Tibial nerve (tissue), 4 donors: Measurements from ENCODE around the gene CNR2.

Experiments used
- EP300 ChIP-seq, 2 donors: sonication (generic); formaldehyde crosslinking; IDR thresholded peaks; one replicate each; pipeline ENCODE4 v1.6.1; 2017; ENCODE audit warnings: antibody characterized with exemption in 2 of 2, mild to moderate bottlenecking in 1 of 2
- POLR2A ChIP-seq, 2 donors: fragments of 450-650 bp; IDR thresholded peaks; one replicate each; pipeline ENCODE4 v1.6.1; 2017; ENCODE audit warnings: antibody characterized with exemption in 2 of 2, mild to moderate bottlenecking in 2 of 2, moderate library complexity in 2 of 2
- TF ChIP-seq, protein P1 (sequence below), 5 experiments: fragments of 200-600 bp in 3 of 5; fragments of 450-650 bp in 2 of 5; sonication (generic) in 3 of 5; IDR thresholded peaks; one replicate each; pipeline ENCODE4 v1.5.1; 2016 to 2019; ENCODE audit warnings: antibody characterized with exemption in 5 of 5, mild to moderate bottlenecking in 3 of 5, moderate library complexity in 2 of 5

DNA sequence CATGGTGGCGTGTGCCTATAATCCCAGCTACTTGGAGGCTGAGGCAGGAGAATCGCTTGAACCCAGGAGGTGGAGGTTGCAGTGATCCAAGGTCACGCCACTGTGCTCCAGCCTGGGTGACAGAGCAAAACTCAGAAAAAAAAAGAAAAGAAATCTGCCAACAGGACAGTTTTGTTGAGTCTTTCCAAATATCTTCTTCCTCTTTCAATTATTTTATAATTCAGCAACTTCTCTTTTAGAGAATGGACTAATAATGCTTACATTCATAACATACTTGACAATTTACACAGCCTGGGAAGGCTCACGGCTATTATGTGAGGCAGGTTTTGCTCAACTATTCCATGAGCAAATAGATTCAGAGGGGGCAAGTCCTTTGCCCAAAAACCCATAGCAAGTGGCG is 18.1 kb downstream of the CNR2 start:
- TF ChIP-seq, protein P1, sequence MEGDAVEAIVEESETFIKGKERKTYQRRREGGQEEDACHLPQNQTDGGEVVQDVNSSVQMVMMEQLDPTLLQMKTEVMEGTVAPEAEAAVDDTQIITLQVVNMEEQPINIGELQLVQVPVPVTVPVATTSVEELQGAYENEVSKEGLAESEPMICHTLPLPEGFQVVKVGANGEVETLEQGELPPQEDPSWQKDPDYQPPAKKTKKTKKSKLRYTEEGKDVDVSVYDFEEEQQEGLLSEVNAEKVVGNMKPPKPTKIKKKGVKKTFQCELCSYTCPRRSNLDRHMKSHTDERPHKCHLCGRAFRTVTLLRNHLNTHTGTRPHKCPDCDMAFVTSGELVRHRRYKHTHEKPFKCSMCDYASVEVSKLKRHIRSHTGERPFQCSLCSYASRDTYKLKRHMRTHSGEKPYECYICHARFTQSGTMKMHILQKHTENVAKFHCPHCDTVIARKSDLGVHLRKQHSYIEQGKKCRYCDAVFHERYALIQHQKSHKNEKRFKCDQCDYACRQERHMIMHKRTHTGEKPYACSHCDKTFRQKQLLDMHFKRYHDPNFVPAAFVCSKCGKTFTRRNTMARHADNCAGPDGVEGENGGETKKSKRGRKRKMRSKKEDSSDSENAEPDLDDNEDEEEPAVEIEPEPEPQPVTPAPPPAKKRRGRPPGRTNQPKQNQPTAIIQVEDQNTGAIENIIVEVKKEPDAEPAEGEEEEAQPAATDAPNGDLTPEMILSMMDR (IDR thresholded peaks at IDR 0.05): no peak
- TF ChIP-seq POLR2A (IDR thresholded peaks at IDR 0.05) (no peak), EP300 (IDR thresholded peaks at IDR 0.05) (peak in 1 of 2 donors; percentile 34)
